B cell (primary cell): ENCODE results near the gene RAD9A. TPM values are rescaled to one million over a fixed set of nuclear protein-coding genes. Genes with fewer than 3 reads are reported as not detected.

Experiments used
- ATAC-seq: fragments of 200-7000 bp; cut with Tn5 transposase; one replicate; pipeline ENCODE4 v1.10.0; 2021; ENCODE audit warnings: low read depth, mild to moderate bottlenecking, moderate number of reproducible peaks, moderate library complexity
- CTCF ChIA-PET: fragments of 350-600 bp; sonication (Branson Sonifier 250); formaldehyde crosslinking; loops from one replicate; lab custom pipeline; 2021; ENCODE audit warnings: antibody characterized with exemption, inconsistent platforms; lab: Charles Lee
- POLR2A ChIA-PET: fragments of 350-600 bp; sonication (Branson Sonifier 250); formaldehyde crosslinking; loops from one replicate; lab custom pipeline; 2021; ENCODE audit warnings: antibody characterized with exemption; lab: Charles Lee
- DNase-seq: peaks from one replicate; pipeline ENCODE4 v3.0.0; 2013
- H2AFZ ChIP-seq: 2 replicates; pipeline ENCODE4 v1.6.1; 2012; ENCODE audit warnings: mild to moderate bottlenecking, low read depth, low read length; ENCODE audit not compliant: insufficient read depth, poor library complexity, severe bottlenecking
- H3K27ac ChIP-seq, 2 donors: 1 replicate in 1 of 2; 2 replicates in 1 of 2; pipeline ENCODE4 v1.5.1; 2012 to 2013; ENCODE audit warnings: low read length in 2 of 2, mild to moderate bottlenecking in 2 of 2, moderate library complexity in 1 of 2
- H3K27me3 ChIP-seq, 4 experiments: fragments of 200-600 bp in 1 of 4; sonication (generic) in 1 of 4; replicated peaks in 1 of 4; 1 replicate in 2 of 4; 2 replicates in 2 of 4; pipeline versions ENCODE4 v1.6.1 to v1.7.0; 2013 to 2016; ENCODE audit warnings: low read length in 3 of 4, mild to moderate bottlenecking in 2 of 4, mixed read lengths in 1 of 4, moderate library complexity in 1 of 4; ENCODE audit not compliant: insufficient read depth in 4 of 4, control insufficient read depth in 3 of 4; ENCODE audit errors: control extremely low read depth in 1 of 4
- H3K36me3 ChIP-seq, 2 experiments: replicated peaks in 1 of 2; 1 replicate in 1 of 2; 2 replicates in 1 of 2; pipeline versions ENCODE4 v1.6.1 to v1.7.1; 2013; ENCODE audit warnings: low read length in 1 of 2; ENCODE audit not compliant: insufficient read depth in 2 of 2, control insufficient read depth in 1 of 2; ENCODE audit errors: control extremely low read depth in 1 of 2, extremely low read depth in 1 of 2
- H3K4me1 ChIP-seq, 2 donors: fragments of 200-600 bp in 1 of 2; sonication (generic) in 1 of 2; 1 replicate in 1 of 2; 2 replicates in 1 of 2; pipeline versions ENCODE4 v1.5.1 to v1.6.1; 2013 to 2017; ENCODE audit warnings: low read length in 2 of 2; ENCODE audit not compliant: control insufficient read depth in 2 of 2, insufficient read depth in 2 of 2
- H3K4me2 ChIP-seq: replicated peaks from 2 replicates; pipeline ENCODE3; 2012; ENCODE audit warnings: mild to moderate bottlenecking, low read depth, low read length; ENCODE audit not compliant: poor library complexity, severe bottlenecking
- H3K4me3 ChIP-seq, 5 experiments: fragments of 200-600 bp in 1 of 5; sonication (generic) in 1 of 5; 1 replicate in 3 of 5; 2 replicates in 2 of 5; pipeline versions ENCODE4 v1.5.1 to v1.7.0; 2011 to 2016; ENCODE audit warnings: low read length in 4 of 5, mild to moderate bottlenecking in 4 of 5, low read depth in 2 of 5, control low read depth in 1 of 5, moderate library complexity in 1 of 5; ENCODE audit not compliant: insufficient read depth in 1 of 5; ENCODE audit errors: control extremely low read depth in 1 of 5, extremely low read depth in 1 of 5
- H3K79me2 ChIP-seq: fragments of 200-600 bp; sonication (generic); one replicate; pipeline ENCODE4 v1.6.0; 2016; ENCODE audit warnings: low read length; ENCODE audit not compliant: control insufficient read depth, insufficient read depth
- H3K9ac ChIP-seq: fragments of 200-600 bp; sonication (generic); 2 replicates; pipeline ENCODE4 v1.6.1; 2017; ENCODE audit warnings: mild to moderate bottlenecking, low read length, moderate library complexity
- H3K9me3 ChIP-seq, 3 donors: one replicate each; pipeline versions ENCODE4 v1.6.1 to v1.7.1; 2013; ENCODE audit warnings: low read length in 2 of 3; ENCODE audit not compliant: control insufficient read depth in 2 of 3, insufficient read depth in 1 of 3; ENCODE audit errors: control extremely low read depth in 1 of 3
- H4K20me1 ChIP-seq: 2 replicates; pipeline ENCODE4 v1.6.0; 2012; ENCODE audit warnings: mild to moderate bottlenecking, low read length; ENCODE audit not compliant: insufficient read depth, control insufficient read depth, poor library complexity, severe bottlenecking
- H3K27ac Mint-ChIP-seq: one replicate; pipeline ENCODE4 v1.8.0; 2021; ENCODE audit warnings: mixed read lengths
- H3K27me3 Mint-ChIP-seq: one replicate; pipeline ENCODE4 v1.8.0; 2021; ENCODE audit warnings: mixed read lengths
- H3K4me1 Mint-ChIP-seq: one replicate; pipeline ENCODE4 v1.8.0; 2021; ENCODE audit warnings: mixed read lengths
- H3K4me3 Mint-ChIP-seq: one replicate; pipeline ENCODE4 v1.8.0; 2021; ENCODE audit warnings: mixed read lengths
- H3K9me3 Mint-ChIP-seq: one replicate; pipeline ENCODE4 v1.8.0; 2022; ENCODE audit warnings: mixed read lengths; ENCODE audit not compliant: insufficient read depth
- EZH2 ChIP-seq: IDR thresholded peaks from 2 replicates; pipeline ENCODE4 v1.6.1; 2012; ENCODE audit warnings: borderline replicate concordance, low read depth, mild to moderate bottlenecking, moderate library complexity, low read length; ENCODE audit not compliant: insufficient read depth, poor library complexity, severe bottlenecking
- WGBS: methylation state at CpG from one replicate; pipeline ENCODE4 v1.1.5; 2013; ENCODE audit warnings: missing lambda C conversion rate; ENCODE audit not compliant: insufficient coverage; 5-methylcytosine and 5-hydroxymethylcytosine counted together
- intact Hi-C: fragments of 100-400 bp; cut with micrococcal nuclease; formaldehyde crosslinking; loops from one replicate; pipeline ENCODE4 v1.10.0; 2022
- polyA plus RNA-seq: library from polyadenylated mRNA; depleted of rRNA; stranded (reverse); fragments of >200 nt; gene quantifications from 2 replicates; pipeline ENCODE4 v1.2.3, GENCODE V29; 2012
- total RNA-seq, 2 donors: library from RNA; stranded (reverse); fragments of 120-200 nt in 1 of 2; gene quantifications; 1 replicate in 1 of 2; 2 replicates in 1 of 2; pipeline versions ENCODE4 v1.2.3 to v1.2.4, GENCODE V29; 2013 to 2022
- TF ChIP-seq, protein P1 (sequence below): fragments of 200-600 bp; IDR thresholded peaks from one replicate; pipeline ENCODE4 v1.8.0; 2022; ENCODE audit warnings: antibody characterized with exemption, mild to moderate bottlenecking

Gene RAD9A
- total and polyA plus RNA-seq, 2 donors (not counting 1 experiment from before 2014, with no cell fraction given) = 50.6 to 76.8 TPM

DNA sequence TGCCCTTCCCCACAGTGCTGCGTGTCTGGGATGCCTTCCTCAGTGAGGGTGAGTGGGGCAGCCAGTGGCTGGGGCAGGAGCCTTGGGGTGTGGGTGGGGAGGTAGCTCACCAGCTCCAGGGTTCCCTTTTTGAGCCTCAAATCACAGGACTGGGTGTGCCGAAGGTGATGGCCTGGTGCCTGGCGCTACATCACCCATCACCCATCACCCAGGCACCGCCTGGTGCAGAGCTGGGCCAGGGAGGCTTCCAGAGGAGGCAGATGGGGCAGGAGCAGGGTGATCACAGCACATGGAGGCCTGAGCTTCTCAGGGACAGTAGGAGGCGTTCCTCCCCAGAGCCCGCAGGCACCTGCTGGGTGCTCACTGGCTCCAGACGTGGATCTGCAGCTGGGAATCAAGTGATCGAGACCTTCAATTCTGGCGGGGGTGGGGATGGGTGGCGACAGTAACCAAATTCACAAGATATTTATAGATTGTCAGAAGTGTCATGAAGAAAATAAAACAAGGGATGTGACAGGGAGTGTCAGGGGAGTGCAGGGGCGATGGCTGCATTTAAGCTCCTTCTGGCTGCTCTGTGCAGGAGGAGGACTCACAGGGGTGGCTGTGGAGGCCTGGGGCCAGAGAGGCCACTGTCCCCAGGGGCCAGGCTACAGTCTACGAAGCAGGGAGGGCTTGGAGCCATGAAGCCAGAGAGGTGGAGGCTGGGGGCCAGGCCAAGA lies 15.3 kb downstream of the RAD9A start:
- Histone ChIP-seq H3K9ac (peak overlapping the region; percentile 89), H3K36me3 (peaks cover 0 to 49% of the 10 kb centered on the region in 2 experiments), H3K27ac (peak overlapping the region; percentile 83 to 88), H3K4me3 (peak overlapping the region in 4 of 5 experiments; percentile 7 to 96 (median 36)), H3K27me3 (no peaks in the 10 kb centered on the region), H3K79me2 (peaks cover 77% of the 10 kb centered on the region), H4K20me1 (peaks cover 47% of the 10 kb centered on the region), H2AFZ (no peak overlapping the region), H3K4me1 (peaks cover 91 to 96% of the 10 kb centered on the region in 2 donors), H3K9me3 (peaks cover 0 to 2% (median 0%) of the 10 kb centered on the region in 3 donors), H3K4me2 (peak overlapping the region; percentile 89)
- Mint-ChIP-seq H3K27ac (peak overlapping the region; percentile 100), H3K9me3 (no peaks in the 10 kb centered on the region), H3K4me1 (peaks cover 84% of the 10 kb centered on the region), H3K27me3 (no peaks in the 10 kb centered on the region), H3K4me3 (peak overlapping the region; percentile 72)
- TF ChIP-seq, protein P1, sequence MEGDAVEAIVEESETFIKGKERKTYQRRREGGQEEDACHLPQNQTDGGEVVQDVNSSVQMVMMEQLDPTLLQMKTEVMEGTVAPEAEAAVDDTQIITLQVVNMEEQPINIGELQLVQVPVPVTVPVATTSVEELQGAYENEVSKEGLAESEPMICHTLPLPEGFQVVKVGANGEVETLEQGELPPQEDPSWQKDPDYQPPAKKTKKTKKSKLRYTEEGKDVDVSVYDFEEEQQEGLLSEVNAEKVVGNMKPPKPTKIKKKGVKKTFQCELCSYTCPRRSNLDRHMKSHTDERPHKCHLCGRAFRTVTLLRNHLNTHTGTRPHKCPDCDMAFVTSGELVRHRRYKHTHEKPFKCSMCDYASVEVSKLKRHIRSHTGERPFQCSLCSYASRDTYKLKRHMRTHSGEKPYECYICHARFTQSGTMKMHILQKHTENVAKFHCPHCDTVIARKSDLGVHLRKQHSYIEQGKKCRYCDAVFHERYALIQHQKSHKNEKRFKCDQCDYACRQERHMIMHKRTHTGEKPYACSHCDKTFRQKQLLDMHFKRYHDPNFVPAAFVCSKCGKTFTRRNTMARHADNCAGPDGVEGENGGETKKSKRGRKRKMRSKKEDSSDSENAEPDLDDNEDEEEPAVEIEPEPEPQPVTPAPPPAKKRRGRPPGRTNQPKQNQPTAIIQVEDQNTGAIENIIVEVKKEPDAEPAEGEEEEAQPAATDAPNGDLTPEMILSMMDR = no peak
- no peak for TF ChIP-seq EZH2
- WGBS = 16% methylated on average over 4 of the region's 12 CpGs
- intact Hi-C loops = loop anchor here (10.0 kb wide), 1 partner anchor 178 kb away; the partner anchor contains the start of gene GSTP1
- DNase-seq (peak; percentile 51), ATAC-seq (no peak)
- ChIA-PET CTCF (interaction anchor here (0.8 to 3.4 kb wide), 9 partner anchors 8 to 65 kb away, joined by 3 to 18 read pairs (median 4); partner anchors contain the start of genes CARNS1, PTPRCAP and RAD9A), POLR2A (interaction anchor here (0.6 to 4.2 kb wide), 9 partner anchors 9 to 77 kb away, joined by 3 to 78 read pairs (median 5); partner anchors contain the start of genes PTPRCAP, RAD9A, RPS6KB2 and TMEM134)
